SW 1271 (cell line): ENCODE measurements around the gene SPNS1.
"Not testable (repeated sequence)": the region's sequence is repeated elsewhere in the genome, so short reads cannot be mapped to it uniquely, and the experiment has no call there.

Experiments
- DNase-seq, 2 experiments: peaks; one replicate each; lab custom pipeline; 2025; lab: John Stamatoyannopoulos, UW

Gene SPNS1, protein sequence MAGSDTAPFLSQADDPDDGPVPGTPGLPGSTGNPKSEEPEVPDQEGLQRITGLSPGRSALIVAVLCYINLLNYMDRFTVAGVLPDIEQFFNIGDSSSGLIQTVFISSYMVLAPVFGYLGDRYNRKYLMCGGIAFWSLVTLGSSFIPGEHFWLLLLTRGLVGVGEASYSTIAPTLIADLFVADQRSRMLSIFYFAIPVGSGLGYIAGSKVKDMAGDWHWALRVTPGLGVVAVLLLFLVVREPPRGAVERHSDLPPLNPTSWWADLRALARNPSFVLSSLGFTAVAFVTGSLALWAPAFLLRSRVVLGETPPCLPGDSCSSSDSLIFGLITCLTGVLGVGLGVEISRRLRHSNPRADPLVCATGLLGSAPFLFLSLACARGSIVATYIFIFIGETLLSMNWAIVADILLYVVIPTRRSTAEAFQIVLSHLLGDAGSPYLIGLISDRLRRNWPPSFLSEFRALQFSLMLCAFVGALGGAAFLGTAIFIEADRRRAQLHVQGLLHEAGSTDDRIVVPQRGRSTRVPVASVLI

GRCh38 chr16:28974437-28975157 is at the start of gene SPNS1:
Gene SPNS1, plus strand, starts transcription at chr16:28974778. Its CDS starts 374 bp downstream, at chr16:28975152.
- peak; percentile 93 to 96 for DNase-seq

DNA sequence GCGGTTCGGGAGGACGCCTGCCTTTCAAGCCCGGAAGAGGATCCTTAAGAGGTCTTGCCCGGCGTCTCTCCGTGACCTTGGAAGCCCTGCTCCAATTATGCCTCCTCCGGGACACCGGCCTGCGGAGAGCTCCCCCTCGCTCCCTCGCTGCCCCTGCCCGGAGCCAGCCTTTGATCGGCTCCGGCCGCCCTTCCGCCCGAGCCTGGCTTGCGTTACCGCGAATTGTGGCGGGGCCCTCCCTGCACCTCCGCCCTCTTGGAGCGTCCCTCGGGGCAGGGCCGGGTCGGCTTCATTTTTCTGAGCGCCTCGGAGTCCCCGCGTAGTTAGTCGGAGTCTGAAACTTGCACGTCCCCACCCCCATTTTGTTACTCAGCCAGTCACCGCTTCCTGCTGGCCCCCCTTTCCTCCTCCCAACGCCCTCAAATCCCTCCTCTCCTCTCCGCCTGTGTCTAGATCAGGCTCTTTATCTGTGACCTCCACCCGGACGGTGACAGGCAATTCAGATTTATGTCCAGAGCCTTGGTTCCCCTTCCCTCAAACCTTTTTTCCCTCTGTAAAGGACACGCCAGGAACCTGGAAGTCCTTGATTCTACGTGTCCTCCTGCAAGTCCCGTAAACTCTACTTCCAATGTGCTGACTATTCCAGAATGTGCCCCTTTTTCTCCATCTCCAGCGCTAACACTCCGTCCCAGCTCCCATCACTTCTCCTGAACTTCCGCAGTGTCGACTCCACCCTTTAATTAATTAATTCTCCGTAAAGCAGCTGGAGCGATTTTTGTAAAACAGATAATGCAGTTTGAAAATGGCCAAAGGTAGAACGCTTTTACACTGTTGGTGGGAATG is 49.0 kb upstream of the SPNS1 start:
- DNase-seq, result peak; percentile 76 to 89

DNA sequence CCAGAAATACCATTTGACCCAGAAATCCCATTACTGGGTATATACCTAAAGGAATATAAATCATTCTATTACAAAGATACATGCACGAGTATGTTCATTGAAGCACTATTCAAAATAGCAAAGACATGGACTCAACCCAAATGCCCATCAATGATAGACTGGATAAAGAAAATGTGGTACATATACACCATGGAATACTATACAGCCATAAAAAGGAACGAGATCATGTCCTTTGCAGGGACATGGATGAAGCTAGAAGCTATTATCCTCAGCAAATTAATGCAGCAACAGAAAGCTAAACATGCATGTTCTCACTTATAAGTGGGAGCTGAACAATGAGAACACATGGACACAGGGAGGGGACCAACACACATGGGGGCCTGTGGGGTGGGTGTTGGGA is 48.3 kb upstream of the SPNS1 start:
- DNase-seq, result not testable (repeated sequence)

- no peak for DNase-seq
Measured at GRCh38 chr16:28927815-28928214, 46.8 kb upstream of the SPNS1 start.

DNA sequence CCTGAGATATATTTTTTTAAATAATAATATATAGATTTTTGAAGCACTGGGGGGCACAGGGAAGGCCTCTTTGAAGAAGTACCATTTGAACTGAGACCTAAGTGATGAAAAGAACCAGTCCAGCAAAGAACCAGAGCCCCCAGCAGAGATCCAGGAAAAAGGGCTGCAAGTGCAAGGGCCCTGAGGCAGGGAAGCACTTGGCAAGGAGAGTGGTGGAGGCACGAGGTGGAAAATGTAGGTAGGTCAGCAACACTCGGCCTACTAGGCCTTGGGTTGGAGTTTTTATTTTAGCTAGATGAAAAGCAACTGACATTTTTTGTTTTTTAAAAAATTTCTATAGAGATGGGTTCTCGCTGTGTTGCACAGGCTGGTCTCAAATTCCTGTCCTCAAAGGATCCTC is 44.4 kb upstream of the SPNS1 start:
- DNase-seq, result no peak

- no peak for DNase-seq
Measured at GRCh38 chr16:28930652-28931051, 43.9 kb upstream of the SPNS1 start.

GRCh38 chr16:28931801-28932225 is 42.8 kb upstream of the SPNS1 start, which contains the start of gene CD19:
Gene CD19, plus strand, starts transcription at chr16:28931971. Its CDS starts 30 bp downstream, at chr16:28932001.
- DNase-seq, result no peak

DNA sequence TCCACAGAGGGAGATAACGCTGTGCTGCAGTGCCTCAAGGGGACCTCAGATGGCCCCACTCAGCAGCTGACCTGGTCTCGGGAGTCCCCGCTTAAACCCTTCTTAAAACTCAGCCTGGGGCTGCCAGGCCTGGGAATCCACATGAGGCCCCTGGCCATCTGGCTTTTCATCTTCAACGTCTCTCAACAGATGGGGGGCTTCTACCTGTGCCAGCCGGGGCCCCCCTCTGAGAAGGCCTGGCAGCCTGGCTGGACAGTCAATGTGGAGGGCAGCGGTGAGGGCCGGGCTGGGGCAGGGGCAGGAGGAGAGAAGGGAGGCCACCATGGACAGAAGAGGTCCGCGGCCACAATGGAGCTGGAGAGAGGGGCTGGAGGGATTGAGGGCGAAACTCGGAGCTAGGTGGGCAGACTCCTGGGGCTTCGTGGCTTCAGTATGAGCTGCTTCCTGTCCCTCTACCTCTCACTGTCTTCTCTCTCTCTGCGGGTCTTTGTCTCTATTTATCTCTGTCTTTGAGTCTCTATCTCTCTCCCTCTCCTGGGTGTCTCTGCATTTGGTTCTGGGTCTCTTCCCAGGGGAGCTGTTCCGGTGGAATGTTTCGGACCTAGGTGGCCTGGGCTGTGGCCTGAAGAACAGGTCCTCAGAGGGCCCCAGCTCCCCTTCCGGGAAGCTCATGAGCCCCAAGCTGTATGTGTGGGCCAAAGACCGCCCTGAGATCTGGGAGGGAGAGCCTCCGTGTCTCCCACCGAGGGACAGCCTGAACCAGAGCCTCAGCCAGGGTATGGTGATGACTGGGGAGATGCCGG is 42.0 kb upstream of the SPNS1 start:
- no peak for DNase-seq

- DNase-seq, result no peak
Measured at GRCh38 chr16:28933171-28933570, 41.4 kb upstream of the SPNS1 start.

DNA sequence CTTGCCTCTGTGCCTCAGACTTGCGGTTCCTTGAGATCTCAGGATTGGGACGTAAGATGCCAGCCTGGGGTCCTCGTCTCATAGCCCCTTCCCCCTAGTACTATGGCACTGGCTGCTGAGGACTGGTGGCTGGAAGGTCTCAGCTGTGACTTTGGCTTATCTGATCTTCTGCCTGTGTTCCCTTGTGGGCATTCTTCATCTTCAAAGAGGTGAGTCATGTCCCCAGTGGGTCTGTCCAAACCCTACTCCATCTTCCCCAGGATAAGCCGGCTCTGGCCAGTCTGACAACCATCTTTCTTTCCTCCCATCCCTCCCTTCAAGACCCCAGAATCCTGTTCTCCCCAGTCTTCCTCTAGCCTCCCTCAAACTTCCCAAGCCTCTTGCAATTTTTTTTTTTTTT is 39.2 kb upstream of the SPNS1 start:
- DNase-seq, result no peak

GRCh38 chr16:28935924-28936783 is 38.4 kb upstream of the SPNS1 start:
- peak in 1 of 2 experiments; percentile 22 for DNase-seq

DNA sequence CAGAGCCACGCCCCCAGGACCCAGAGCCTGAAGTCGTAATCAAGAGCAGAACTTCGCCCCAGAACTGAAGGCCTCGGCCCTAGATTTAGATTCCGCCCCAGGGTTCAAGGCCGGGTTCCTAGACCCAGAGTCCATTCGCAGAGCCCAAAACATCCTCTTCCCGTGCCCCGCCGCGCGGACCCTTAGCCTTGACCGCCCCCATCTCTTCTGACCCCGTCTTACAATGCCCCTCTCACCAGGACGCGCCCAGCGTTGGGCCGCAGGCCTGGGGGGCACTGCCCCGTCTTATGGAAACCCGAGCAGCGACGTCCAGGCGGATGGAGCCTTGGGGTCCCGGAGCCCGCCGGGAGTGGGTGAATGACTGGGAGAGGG is 37.8 kb upstream of the SPNS1 start:
- no peak for DNase-seq

DNA sequence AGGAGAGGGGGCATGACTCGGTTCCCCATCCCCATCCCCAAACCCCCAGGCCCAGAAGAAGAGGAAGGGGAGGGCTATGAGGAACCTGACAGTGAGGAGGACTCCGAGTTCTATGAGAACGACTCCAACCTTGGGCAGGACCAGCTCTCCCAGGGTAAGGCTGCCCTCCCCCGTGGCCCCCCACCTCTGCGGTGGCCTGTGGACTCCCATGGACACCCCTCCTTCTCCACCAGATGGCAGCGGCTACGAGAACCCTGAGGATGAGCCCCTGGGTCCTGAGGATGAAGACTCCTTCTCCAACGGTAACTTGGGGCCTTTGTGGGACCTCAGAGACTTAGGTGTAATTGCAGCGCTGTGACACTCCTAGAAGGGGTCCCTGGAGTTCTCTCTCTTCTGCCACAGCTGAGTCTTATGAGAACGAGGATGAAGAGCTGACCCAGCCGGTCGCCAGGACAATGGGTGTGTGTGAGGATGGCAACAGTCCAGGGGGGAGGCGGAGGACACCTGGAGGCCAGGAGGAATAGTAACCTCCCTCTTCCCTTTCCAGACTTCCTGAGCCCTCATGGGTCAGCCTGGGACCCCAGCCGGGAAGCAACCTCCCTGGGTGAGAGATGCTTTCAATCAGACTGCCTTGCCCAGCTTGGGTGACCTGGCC is 37.2 kb upstream of the SPNS1 start:
- no peak for DNase-seq

DNA sequence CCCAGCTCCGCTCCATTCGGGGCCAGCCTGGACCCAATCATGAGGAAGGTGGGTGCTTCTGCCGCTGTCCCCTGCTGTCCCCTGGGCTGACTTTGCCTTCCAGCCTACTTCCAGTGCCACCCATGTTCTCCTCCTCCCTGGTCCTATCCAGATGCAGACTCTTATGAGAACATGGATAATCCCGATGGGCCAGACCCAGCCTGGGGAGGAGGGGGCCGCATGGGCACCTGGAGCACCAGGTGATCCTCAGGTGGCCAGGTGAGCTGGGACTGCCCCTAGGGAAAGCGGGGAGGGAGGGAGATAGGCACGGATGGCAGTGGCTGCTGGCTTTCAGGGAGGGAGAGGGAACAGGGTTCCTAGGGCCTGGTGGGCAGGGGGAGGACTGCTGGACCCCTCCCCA is 35.9 kb upstream of the SPNS1 start:
- no peak for DNase-seq

GRCh38 chr16:28939825-28940224 is 34.8 kb upstream of the SPNS1 start:
- not testable (repeated sequence) for DNase-seq

- DNase-seq, result no peak
Measured at GRCh38 chr16:28943281-28943680, 31.3 kb upstream of the SPNS1 start.

DNA sequence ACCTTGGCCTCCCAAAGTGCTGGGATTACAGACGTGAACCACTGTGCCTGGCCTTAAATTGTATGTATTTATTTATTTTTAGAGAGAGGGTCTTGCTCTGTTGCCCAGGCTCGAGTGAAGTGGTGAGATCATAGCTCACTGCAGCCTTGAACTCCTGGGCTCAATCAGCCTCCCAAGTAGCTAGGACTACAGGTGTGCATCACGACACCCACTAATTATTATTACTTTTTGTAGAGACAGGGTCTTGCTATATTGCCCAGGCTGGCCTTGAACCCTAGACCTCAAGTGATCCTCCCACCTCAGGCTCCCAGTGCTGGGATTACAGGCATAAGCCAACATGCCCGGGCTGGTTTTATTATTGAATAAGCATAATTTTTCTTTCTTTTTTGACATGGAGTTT is 27.9 kb upstream of the SPNS1 start:
- DNase-seq, result no peak

- DNase-seq, result peak; percentile 100
Measured at GRCh38 chr16:28950648-28951409, 23.7 kb upstream of the SPNS1 start, which contains the start of gene NFATC2IP. Gene NFATC2IP, plus strand, starts transcription at chr16:28950937. Its CDS starts 75 bp downstream, at chr16:28951012.
